ENCODE results near the gene MGAT2.

The MGAT2 gene

DNA sequence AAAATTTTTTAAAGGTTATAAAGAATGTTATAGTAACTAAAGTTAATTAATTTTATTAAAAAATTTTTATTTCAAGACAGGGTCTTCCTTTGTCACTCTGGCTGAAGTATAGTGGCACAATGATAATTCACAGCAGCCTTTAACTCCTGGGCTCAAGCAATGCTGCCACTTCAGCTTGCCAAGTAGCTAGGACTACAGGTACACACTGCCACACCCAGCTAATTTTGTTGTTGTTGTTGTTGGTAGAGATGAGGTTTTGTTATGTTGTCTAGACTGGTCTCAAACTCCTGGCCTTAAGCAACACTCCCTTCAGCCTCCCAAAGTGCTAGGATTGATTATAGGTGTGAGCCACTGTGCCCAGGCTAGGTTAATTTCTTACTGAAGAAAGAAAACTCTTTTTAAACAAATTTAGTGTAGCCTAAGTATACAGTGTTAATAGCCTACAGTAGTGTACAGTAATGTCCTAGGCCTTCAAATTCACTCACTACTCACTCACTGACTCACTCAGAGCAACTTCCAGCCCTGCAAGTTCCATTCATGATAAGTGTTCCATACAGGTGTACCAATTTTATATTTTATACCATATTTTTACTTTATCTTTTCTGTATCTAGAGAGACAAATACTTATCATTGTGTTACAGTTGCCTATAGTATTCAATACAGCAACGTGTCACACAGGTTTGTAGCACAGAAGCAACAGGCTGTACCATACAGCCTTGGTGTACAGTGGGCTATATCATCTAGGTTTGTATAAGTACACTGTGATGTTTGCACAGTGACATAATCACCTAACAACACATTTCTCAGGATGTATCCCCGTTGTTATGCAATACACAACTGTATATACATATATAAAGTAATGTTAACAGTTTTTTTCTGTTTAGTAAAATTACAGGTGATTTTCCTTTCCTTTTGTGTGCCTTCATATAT is 39.2 kb downstream of the MGAT2 start:
- Mint-ChIP-seq H3K4me1 (no peaks in the 10 kb centered on the region), H3K27ac (no peak overlapping the region), H3K9me3 (no peaks in the 10 kb centered on the region), H3K36me3 (ENCODE audit: low read depth) (peaks cover 26% of the 10 kb centered on the region), H3K27me3 (ENCODE audit: low read depth, poor library complexity) (no peaks in the 10 kb centered on the region), H3K4me3 (no peak overlapping the region)
- TF ChIP-seq, protein P1, sequence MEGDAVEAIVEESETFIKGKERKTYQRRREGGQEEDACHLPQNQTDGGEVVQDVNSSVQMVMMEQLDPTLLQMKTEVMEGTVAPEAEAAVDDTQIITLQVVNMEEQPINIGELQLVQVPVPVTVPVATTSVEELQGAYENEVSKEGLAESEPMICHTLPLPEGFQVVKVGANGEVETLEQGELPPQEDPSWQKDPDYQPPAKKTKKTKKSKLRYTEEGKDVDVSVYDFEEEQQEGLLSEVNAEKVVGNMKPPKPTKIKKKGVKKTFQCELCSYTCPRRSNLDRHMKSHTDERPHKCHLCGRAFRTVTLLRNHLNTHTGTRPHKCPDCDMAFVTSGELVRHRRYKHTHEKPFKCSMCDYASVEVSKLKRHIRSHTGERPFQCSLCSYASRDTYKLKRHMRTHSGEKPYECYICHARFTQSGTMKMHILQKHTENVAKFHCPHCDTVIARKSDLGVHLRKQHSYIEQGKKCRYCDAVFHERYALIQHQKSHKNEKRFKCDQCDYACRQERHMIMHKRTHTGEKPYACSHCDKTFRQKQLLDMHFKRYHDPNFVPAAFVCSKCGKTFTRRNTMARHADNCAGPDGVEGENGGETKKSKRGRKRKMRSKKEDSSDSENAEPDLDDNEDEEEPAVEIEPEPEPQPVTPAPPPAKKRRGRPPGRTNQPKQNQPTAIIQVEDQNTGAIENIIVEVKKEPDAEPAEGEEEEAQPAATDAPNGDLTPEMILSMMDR (IDR thresholded peaks at IDR 0.05) = no peak
- no peak for DNase-seq

- DNase-seq = no peak
- Mint-ChIP-seq H3K27me3 (ENCODE audit: low read depth, poor library complexity) (no peaks in the 10 kb centered on the region), H3K4me3 (no peak overlapping the region), H3K36me3 (ENCODE audit: low read depth) (peaks cover 46% of the 10 kb centered on the region), H3K4me1 (no peaks in the 10 kb centered on the region), H3K9me3 (no peaks in the 10 kb centered on the region), H3K27ac (no peak overlapping the region)
- TF ChIP-seq, protein P1 (IDR thresholded peaks at IDR 0.05) = no peak
These were observed 49.9 kb downstream of the MGAT2 start for GRCh38 chr14:49670475-49670874.
